ENCODE measurements around the gene WIPF2. TPM values are rescaled to one million over a fixed set of nuclear protein-coding genes. Genes with fewer than 3 reads are reported as not detected.

The WIPF2 gene
- total and polyA plus RNA-seq, 12 donors = 5.2 to 30.2 (median 15.2) TPM

GRCh38 chr17:40306395-40306794, 87.3 kb downstream of the WIPF2 start:
- intact Hi-C loops (cut with DNase I) = loop anchor here (2.0 to 10.0 kb wide), 2 partner anchors 46 to 108 kb away; partner anchors contain the start of gene TOP2A (in 1 of the 2)
- H3K27ac ChIP-seq = peak overlapping the region in 2 of 5 donors; percentile 76 to 80
- H3K4me1 ChIP-seq (replicated peaks in 1 of 2) = peaks cover 13 to 56% of the 10 kb centered on the region in 2 donors
- H3K27me3 ChIP-seq = no peaks in the 10 kb centered on the region
- no peak for TF ChIP-seq CTCF (IDR thresholded peaks at IDR 0.05)
- WGBS, 4 donors = 65 to 92% (median 75%) methylated on average over 2 of the region's 2 CpGs
- DNase-seq = peak in 1 of 7 donors; percentile 25
- no peak overlapping the region for H3K4me3 ChIP-seq
- no peaks in the 10 kb centered on the region for H3K36me3 ChIP-seq (replicated peaks in 1 of 2)
- no peaks in the 10 kb centered on the region for H3K9me3 ChIP-seq (replicated peaks in 1 of 3)

DNA sequence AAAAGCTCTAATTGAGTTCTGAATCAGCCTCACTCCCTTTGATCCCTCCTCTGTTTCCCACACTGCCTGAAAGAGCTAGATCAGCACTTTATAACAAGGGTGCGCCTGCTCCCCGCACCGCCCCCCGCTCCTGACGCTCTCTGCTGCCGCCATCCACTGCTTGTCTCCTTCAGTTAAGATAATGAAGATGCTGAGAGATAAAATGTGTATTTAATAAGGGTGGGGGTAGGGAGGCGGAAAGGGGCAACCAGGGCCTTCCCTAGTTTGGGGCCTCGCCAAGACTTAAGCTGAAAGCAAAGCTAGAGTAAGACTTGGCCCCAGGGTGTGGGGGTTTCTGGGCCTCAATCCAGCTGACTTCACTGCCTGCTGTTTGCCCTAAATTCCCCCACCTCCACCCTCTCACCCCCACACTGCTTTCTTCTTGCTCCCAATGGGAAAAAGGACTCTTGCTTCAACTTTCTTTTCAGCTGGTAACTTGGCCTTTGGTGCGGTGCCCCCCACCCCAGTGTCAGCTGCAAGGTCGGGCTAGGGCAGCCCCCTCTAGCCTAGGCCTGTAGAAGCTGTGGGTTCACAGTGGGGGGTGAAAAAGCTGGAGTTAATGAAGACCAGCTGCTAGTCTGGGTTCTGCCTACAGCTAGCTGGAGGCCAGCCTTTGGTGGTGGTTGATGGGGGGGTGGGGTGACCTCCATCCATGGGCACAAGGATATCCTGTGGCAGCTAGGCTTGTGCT, 88.1 kb downstream of the WIPF2 start:
- WGBS, 4 donors = 62 to 75% (median 72%) methylated on average over 10 of the region's 10 CpGs
- TF ChIP-seq CTCF (IDR thresholded peaks at IDR 0.05) (no peak), POLR2A (IDR thresholded peaks at IDR 0.05) (no peak)
- intact Hi-C loops (cut with DNase I) = loop anchor here (2.0 to 10.0 kb wide), 2 partner anchors 46 to 108 kb away; partner anchors contain the start of gene TOP2A (in 1 of the 2)
- Histone ChIP-seq H3K4me3 (no peak overlapping the region), H3K4me1 (replicated peaks in 1 of 2) (peaks cover 21 to 64% of the 10 kb centered on the region in 2 donors), H3K27ac (peak overlapping the region in 4 of 5 donors; percentile 5 to 80 (median 41)), H3K9me3 (replicated peaks in 1 of 3) (no peaks in the 10 kb centered on the region), H3K36me3 (replicated peaks in 1 of 2) (no peaks in the 10 kb centered on the region), H3K27me3 (no peaks in the 10 kb centered on the region)
- peak in 1 of 7 donors; percentile 60 for DNase-seq

GRCh38 chr17:40307740-40308239, 88.7 kb downstream of the WIPF2 start:
- no peak for TF ChIP-seq CTCF (IDR thresholded peaks at IDR 0.05)
- TF ChIP-seq POLR2A (IDR thresholded peaks at IDR 0.05) = no peak
- H3K27me3 ChIP-seq = no peaks in the 10 kb centered on the region
- peaks cover 24 to 70% of the 10 kb centered on the region in 2 donors for H3K4me1 ChIP-seq (replicated peaks in 1 of 2)
- peak in 1 of 7 donors; percentile 38 for DNase-seq
- no peaks in the 10 kb centered on the region for H3K9me3 ChIP-seq (replicated peaks in 1 of 3)
- WGBS, 4 donors = 37 to 72% (median 59%) methylated on average over 3 of the region's 3 CpGs
- intact Hi-C loops (cut with DNase I) = loop anchor here (2.0 to 10.0 kb wide), 2 partner anchors 45 to 107 kb away; partner anchors contain the start of gene TOP2A (in 1 of the 2)
- no peak overlapping the region for H3K4me3 ChIP-seq
- H3K36me3 ChIP-seq (replicated peaks in 1 of 2) = no peaks in the 10 kb centered on the region
- H3K27ac ChIP-seq = peak overlapping the region in 4 of 5 donors; percentile 5 to 80 (median 41)

Data from adrenal gland (tissue), 12 donors.